AG10803 (cell line): Measurements from ENCODE around the gene F8.

Source experiments
- DNase-seq: peaks from one replicate; pipeline ENCODE4 v3.0.0; 2010; ENCODE audit warnings: low read depth
- H3K4me3 ChIP-seq: 2 replicates; pipeline ENCODE4 v1.5.1; 2011; ENCODE audit warnings: mild to moderate bottlenecking, low read length, control low read depth
- CTCF ChIP-seq: conservative IDR thresholded peaks from 2 replicates; pipeline ENCODE4 v1.5.1; 2011; ENCODE audit warnings: mild to moderate bottlenecking, low read length, control low read depth, inconsistent platforms

The F8 gene

GRCh38 chrX:154840856-154841255 is 181.7 kb downstream of the F8 start:
- DNase-seq = peak; percentile 77
- peak; percentile 58 for TF ChIP-seq CTCF

GRCh38 chrX:154836163-154836562 is 186.4 kb downstream of the F8 start:
- no peak for TF ChIP-seq CTCF
- no peak overlapping the region for H3K4me3 ChIP-seq
- no peak for DNase-seq

More at GRCh38 chrX:154840856-154841255, 181.7 kb downstream of the F8 start:
- no peak overlapping the region for H3K4me3 ChIP-seq

GRCh38 chrX:154834562-154834961 is 188.0 kb downstream of the F8 start, which contains the start of gene SMIM9:
Gene SMIM9 (minus strand): TSS chrX:154834662. CDS start chrX:154830856, 3,806 bp downstream.
- no peak for DNase-seq
- no peak within 1 kb of the TSS for H3K4me3 ChIP-seq
- no peak for TF ChIP-seq CTCF

GRCh38 chrX:154833746-154834274 is 188.7 kb downstream of the F8 start:
- DNase-seq = no peak
- no peak overlapping the region for H3K4me3 ChIP-seq
- TF ChIP-seq CTCF = no peak

GRCh38 chrX:154829926-154830442 is 192.5 kb downstream of the F8 start:
- TF ChIP-seq CTCF = no peak
- no peak overlapping the region for H3K4me3 ChIP-seq
- DNase-seq = no peak

GRCh38 chrX:154829134-154829533 is 193.4 kb downstream of the F8 start:
- H3K4me3 ChIP-seq = no peak overlapping the region
- no peak for TF ChIP-seq CTCF
- no peak for DNase-seq

- no peak for DNase-seq
- no peak for TF ChIP-seq CTCF
- H3K4me3 ChIP-seq = no peak overlapping the region
Observed at GRCh38 chrX:154828016-154828408, 194.5 kb downstream of the F8 start.
